GOT3 (cell line): ENCODE results near the gene KCNMA1.

Experiments used
- DNase-seq: peaks from one replicate; lab custom pipeline; 2025; ENCODE audit warnings: mixed read lengths; lab: John Stamatoyannopoulos, UW

The KCNMA1 gene

DNA sequence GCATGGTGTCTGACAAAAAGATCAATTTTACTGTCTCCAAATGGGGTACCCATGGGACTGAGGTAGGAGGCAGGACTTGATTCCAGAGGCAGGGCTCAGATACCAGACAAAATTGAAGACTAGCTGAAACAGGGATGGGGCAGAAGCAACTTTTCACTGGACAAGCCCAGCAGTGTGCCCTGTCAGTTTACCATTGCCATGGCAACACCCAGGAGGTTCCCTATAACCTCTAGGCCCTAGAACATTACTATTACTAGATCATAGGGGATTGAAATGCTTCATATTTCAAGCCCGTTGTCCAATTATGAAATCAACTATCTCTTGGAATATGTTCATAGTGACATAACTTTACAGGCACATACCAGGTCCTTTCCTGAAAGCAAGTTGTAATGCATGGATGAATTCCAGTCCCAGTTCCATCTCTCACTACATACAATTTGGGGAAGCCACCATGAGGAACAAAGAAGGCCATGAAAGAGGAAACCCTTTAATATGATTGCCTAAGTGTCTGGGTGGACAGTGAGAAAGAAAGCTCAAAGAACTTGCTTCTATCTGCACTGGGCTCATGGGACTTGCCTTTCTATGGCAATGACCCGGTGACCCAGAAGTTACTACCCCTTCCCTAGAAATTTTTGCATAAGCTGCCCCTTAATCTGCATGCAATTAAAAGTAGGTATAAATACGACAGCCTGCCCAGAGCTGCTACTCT, 557.9 kb downstream of the KCNMA1 start:
- DNase-seq = no peak

DNA sequence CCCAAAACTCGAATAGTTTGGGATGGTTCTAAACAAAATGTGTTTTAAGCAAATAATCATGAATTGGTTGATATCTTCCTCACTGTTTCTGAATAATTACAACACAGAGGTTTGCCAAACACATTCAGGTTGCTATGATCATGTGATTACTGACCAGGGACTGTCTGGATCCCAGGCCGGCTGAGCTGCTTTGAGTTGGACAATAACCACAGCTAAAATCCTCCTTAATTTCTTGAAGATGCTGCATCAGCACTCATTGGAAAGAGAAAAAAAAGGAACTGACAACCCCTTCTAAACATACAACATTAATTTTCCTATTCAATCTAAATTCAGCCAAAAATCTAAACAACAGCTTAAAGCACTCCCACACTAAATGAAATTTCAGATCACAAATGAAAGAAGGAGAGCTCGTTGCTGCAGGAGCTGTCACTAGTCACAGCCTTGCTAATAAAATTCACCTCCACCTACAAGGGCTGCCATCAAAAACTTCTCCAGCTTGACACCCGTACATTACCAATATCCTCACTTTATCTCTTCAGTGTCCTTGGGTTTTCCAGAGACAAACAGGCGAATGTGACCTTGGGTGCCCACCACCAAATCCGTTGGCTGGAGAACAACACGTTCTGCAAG, 560.2 kb downstream of the KCNMA1 start:
- no peak for DNase-seq

DNA sequence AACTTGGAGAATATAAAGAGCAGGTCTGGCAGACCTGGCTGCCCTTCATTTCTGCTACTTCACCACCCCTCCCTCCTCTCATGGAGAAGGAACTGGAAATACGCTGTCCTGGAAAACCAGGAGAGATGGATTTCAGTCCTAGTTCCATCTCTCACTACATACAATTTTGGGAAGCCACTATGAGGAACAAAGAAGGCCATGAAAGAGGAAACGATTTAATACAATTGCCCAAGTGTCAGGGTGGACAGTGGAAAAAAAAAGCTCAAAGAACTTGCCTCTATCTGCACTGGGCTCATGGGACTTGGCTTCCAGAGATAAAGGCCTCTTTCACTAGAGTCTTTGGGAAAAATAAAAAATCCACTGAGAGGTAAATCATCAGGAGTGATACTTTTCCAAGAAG, 561.7 kb downstream of the KCNMA1 start:
- no peak for DNase-seq

DNA sequence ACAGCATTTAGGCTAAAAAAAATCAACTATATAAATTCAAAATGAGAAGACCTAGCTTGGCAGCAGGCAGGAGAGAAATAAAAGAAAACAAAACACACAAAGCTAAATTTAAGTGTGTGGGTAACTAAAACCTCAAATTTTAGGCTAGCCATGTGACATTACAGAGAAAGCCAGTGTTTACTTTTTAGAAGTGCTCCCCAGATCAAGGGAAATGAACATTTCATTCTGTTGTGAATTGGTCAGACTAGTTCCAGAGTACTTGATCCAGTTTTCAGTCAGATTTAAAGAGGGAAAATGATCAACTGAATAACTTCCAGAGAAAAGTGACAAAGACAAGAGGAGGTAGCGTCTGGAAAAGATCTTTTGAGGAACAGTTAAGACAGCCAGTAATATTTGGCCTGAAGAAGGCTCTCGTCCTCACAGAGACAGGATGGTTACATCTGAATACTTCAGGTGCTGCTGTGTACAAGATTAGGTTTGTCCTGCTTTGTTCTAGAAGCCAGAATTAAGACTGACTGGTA, 563.4 kb downstream of the KCNMA1 start:
- DNase-seq = no peak

DNA sequence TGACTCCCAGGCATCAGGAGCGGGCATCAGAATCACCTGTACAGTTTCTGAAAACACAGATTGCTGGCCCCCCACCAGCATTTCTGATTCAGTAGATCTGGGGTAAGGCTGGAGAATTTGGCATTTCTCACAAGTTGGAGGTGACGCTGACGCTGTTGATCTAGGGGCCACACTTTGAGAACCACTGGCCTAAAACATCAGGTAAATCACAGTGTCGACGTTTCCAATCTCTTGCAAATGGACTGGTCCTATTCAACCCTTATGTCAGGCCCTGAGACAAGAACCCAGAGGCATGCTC, 564.0 kb downstream of the KCNMA1 start:
- DNase-seq = no peak

DNA sequence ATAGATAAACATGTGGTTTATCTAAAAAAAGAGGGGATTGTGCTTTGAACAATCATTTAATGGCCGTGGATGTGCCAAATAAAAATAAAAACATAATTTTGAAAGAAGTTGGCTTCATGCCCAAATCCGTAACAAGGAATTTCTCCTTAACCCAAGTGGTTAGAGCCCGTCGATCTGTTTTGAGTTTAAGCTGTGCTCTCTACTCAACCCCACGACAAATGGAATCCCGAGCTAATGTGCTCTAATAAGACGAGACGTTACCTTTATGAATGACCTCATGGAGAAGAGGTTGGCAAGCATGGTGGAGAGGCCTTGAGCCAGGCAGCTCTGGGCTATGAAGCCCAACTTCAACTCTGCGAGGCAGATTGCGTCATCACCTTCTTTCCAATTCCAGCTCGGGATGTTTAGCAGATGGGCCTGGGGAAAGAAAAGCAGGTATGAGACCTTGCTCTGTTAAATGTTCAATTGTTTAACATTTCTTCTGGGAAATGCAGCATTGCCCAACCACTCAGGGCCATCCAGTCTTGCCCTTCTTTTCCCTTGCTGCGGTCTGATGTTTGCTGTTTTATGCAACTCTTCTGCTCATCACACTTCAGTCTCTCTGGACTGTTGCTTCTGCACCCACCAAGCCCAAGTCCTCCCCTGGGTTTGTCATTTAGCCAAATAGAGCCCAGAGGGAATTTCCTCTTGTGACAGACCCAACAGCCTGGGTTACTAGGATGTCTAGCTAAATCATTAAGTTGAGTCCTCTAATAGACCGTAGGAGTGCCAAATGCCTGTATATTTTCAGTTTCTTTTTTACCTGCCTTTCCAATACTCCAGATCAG, 564.6 kb downstream of the KCNMA1 start:
- DNase-seq = no peak

DNA sequence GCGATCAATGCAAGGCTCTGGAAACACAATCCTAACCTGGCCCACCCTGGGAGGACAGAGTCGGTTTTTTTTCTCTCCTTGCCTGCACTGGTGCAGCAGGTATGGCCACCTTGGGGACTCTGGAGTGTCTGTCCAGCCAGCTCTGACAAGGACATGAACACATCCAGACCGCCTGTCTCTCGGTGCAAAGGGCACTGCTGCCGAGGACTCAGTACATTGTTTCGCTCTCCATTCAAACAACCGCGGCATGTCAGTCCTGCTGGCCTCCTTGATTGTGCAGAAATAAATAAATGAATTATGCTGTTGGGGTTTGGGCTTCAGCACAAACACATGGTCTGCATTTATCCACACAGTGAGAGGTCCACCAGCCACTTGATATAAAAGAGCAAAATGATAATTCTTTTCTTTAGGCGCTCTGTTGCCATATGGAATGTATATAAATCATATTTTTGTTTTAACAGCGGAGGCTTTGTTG, 565.2 kb downstream of the KCNMA1 start:
- DNase-seq = no peak

DNA sequence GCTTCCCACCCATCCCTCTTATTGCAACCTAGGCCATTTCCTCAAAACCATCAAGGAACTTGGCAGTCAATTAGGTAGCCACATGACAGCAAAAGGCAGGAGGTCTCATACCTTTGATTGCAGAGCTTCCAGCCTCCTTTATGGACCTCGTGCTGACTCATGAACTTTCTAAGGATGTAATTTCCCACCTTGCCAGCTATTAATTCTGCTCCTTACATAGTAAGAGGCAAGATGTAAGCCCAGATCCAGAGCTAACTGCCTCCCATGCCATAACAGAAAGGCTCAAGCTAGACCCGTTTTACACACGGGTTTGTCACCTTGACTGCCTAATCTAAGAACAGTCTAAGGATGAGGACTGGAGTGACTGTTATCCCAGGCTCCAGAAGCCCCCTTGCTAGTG, 565.7 kb downstream of the KCNMA1 start:
- DNase-seq = no peak

DNA sequence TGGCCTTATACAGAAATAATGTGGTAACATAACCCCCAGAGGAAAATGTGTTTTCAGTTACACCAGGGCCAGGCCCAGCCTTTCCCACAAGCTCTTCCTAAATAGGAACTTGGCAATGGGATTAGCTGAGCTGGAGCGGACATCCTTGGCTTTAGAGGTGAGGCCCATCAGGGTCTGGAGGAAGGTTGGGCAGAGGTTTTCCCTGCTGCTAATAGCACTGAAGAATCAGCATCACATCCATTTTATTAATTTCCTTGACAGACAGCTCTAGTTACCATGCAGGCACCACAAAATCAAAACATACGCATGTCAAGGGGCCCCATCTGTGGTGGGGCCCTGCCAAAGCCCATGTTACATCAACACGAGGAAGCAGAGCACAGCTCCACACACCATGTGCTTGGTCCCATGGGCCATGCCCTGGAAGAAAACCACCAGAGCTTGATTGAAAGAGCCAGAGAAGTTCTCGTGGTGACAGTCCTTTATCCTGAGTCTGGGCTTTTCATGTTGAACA, 566.6 kb downstream of the KCNMA1 start:
- DNase-seq = no peak

DNA sequence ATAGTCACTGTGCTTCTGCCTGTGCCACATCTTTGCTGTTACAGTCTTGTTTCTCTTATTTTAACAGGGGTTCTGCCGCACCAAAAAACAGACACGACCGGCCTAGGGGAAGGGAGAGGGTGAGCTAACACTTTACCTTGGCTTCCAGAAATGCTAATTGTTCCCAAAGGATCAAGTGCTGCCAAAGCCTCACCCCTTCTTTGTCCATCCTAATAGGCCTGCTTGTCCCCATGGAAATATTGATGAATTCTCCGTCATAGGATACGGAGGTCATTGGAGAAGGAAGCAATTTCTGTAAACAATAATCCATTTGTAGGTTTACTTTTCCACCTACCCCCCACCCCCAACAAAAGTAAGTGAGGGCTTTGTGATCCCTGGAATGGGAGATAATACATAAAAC, 567.3 kb downstream of the KCNMA1 start:
- no peak for DNase-seq

DNA sequence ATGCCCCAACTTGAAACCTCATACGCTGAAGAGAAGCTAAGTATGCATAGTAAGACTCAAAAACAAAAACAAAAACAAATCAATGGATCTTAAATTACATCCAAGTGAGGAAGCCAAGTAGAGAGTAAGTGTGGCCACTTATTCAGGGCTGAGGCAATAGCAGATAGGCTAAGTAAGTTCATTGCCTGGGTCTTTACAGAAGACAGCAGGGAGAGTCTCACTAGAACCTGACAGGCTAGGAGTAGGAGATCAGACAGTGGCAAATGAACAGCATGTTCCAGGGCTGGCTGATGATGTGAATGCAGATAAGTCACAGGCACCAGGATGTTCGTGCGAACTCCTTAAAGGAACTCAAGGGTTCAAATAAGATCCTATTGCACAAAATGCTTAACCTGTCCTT, 568.6 kb downstream of the KCNMA1 start:
- DNase-seq = no peak

DNA sequence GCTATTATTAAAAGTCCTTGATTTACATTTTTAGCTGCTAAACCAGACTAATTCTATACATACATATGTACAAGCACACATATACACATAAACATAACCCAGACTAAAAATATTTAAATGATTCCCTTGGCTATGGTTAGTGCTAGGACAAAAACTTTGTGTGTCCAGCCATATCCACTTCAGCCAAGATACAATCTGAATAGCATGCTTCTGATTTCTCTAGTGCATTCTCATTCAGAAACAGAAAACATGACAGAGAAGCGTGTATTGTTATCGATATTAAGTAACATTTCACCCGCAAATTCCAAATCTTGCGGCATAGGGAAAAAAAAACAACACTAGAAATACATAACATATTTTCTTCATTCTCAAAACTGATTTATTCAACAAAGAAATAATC, 569.3 kb downstream of the KCNMA1 start:
- DNase-seq = no peak

DNA sequence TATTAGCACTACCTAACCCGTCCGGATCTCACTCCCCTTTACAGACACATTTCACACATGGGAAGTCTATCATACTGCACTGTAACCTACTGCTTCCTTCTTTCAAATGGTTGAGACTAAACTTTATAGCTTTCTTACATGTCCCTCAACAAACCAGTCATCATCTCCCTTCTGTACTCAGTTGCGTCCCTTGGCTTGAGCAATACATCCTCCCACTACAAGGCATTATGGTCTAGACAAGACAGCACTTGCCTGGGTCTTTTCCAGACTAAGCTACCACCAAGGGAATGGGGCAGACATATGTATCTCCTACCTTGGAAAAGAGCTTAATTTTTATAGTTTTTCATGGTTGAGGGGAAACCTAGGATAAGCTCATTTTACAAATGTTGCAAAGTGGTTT, 575.2 kb downstream of the KCNMA1 start:
- DNase-seq = no peak

DNA sequence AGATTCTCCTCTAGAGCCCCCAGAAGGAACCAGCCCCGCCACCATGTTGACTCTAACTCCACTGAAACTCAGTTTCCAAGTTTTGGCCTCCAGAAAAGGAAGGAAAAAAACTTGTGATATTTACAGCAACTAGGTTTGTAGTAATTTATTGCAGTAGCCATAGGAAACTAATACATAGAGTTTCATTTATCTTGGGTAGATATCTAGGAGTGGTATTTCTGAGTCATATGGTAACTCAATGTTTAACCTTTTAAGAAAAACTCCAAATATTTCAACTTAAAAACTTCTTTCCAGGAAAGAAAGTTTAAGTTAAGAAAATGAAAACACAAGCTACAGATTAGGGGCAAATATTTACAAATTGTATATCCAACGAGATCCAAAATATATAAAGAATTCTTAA, 576.7 kb downstream of the KCNMA1 start:
- DNase-seq = no peak

DNA sequence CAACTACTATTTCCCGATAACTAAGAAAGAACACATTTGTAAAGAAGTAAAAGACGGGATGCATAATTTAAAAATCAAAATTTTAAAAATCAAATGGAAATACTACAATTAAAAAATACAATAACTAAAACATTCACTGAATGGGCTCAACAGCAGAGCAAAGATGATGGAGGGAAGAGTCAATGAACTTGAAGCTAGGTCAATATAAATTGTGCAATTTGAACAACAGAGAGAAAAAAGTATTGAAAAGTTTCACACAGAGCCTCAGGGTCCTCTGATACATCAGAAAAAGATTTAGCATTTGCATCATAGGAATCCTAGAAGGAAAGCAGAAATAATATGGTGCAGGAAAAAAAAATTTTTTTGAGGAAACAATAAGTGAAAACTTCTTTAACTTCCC, 581.0 kb downstream of the KCNMA1 start:
- DNase-seq = no peak

DNA sequence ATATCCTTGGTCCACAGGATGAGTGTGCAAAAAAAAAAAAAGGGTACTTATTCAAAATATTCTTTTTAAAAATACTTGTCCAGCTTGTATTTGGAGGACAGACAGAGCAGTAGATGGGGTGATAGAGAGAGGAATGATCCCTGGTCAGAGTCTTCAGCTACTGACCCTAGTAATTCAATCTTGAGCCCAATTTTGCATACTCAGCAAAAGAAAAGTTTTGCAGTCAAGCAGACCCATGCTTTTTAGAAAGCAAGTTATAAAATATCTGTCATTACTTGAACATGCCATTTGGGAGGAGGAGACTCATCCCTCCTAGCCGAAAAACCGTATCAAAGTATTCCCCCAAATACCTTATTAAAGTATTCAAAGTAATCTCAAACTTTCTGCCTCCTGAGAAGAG, 585.0 kb downstream of the KCNMA1 start:
- no peak for DNase-seq

DNA sequence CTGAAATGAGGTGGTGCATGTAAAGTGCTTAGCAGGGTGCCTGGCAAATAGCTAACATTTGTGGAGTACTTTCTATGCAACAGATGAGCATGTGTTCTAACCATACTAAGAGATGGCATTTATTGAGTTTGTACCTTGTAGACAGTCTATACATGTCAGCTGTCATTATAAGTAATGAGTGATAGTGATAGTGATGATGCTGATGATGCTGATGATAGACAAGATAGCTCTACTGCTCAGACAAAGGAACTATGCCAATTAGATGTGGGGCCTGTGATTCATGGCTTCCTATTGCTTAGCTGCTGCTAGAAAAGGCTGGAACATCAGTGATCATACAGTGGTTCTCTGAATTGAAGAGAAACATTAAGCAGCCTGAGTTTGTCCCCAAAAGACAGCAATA, 585.8 kb downstream of the KCNMA1 start:
- no peak for DNase-seq

DNA sequence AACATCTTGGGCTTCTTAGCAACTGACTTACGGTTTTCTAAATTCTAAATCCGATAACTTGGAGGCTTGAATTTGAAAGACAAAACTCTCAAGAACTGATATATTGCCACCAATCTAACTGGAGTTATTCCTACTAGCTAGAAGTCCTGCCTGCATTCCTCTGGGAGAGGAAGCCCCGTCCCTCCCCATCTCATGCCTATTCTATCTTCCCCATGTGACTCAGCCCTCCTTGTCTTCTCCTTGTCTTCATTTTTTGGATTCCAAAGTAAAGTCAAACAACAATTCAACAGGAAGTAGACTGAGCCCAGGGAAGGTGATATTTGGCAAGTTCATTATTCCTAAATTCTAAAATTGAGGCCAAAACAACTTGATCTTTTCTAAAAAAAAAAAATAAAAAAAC, 587.7 kb downstream of the KCNMA1 start:
- DNase-seq = no peak

DNA sequence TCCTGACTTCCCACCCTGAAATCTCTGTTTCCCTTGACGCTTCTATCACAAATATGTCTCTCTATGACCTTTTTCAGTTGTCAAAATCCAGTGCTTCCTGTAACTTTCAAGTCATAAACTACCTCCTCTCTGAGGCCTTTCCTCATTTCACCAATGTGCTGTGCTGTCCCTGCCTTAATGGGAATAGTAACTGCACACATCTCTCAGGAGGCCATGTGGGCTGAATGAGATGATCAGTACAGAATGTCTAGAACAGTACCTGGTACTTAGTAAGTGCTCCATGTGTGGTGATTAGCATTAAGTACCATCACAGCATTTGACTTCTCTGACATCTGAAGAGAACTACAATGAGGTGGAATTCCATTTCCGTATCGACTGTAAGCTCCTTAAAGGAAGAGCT, 588.5 kb downstream of the KCNMA1 start:
- no peak for DNase-seq

DNA sequence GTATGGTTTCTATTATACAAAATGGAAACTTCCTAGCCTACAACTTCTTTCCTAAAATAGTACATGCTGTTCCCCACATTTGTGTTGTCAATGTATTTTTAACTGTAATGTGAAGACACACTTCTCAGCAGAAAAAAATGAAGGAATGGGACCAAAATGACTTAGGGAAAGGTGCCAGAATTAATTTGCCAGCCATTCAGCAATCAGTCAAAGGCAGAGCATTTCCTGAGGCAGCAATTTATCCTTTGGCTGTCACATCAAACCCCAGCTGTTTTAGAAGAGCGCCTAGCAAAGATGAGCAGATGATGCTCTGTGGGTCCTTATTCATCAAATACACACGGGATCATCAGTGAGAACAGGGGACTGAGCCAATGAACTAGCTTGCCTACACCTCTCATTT, 592.5 kb downstream of the KCNMA1 start:
- no peak for DNase-seq

DNA sequence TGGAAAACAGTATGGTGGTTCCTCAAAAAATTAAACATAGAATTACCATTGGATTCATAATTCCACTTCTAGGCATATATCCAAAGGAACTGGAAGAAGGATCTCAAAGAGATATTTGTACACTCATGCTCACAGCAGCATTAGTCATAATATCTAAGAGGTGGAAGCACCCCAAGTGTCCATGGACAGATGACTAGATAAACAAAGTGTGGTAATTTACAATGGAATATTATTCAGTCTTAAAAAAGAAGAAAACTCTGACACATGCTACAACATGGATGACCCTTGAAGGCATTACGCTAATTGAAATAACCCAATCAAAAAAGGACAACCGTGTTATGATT, 594.2 kb downstream of the KCNMA1 start:
- DNase-seq = no peak

DNA sequence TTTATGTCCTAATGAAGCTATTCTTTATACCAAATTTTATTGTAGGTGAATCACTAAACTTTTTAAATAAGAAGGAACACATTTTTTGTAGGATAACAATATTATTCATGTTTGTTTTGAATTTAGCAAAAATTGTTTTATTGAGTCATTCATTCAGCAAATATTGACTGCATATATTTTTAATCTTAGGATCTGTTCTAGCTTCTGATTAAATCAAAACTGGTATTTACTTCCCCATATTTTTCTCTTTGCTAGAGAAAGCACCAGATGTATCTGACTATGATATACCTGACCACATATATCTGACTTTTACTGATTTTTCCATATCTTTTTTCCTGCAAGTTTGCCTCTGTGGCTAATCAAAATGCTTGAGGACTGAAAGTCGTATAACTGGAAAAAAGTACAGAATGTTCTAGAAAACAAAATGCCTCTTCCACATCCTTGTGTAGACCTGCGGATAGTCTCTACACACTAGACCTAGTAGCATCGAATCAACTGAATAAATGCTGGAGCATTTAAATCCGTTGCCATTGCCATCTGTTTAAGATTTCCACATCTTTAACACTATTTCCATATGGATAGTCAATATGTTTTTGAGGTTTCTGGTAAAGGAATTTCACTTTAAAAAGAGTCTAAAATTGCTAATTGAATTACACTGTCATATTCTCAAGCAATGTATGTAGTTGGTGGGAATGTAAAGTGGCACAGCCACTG, 594.7 kb downstream of the KCNMA1 start:
- DNase-seq = no peak
